Loucy (cell line): ENCODE data around the gene LILRA1.

ENCODE experiments used
- H2AFZ ChIP-seq: fragments of 200-600 bp; sonication (generic); 2 replicates; pipeline ENCODE4 v1.6.0; 2016; ENCODE audit warnings: antibody characterized with exemption, mild to moderate bottlenecking, low read length, moderate library complexity
- H3F3A ChIP-seq: fragments of 200-600 bp; 2 replicates; pipeline ENCODE4 v1.6.0; 2016; ENCODE audit warnings: antibody characterized with exemption, low read depth, mild to moderate bottlenecking
- H3K27me3 ChIP-seq: fragments of 200-600 bp; sonication (generic); 2 replicates; pipeline ENCODE4 v1.6.1; 2014; ENCODE audit warnings: low read length, mild to moderate bottlenecking; ENCODE audit not compliant: insufficient read depth, poor library complexity, severe bottlenecking
- H3K36me3 ChIP-seq: fragments of 200-600 bp; sonication (generic); 2 replicates; pipeline ENCODE4 v1.6.1; 2016; ENCODE audit warnings: low read length; ENCODE audit not compliant: insufficient read depth
- H3K4me1 ChIP-seq: fragments of 200-600 bp; sonication (generic); 2 replicates; pipeline ENCODE4 v1.5.1; 2014; ENCODE audit warnings: low read length, mild to moderate bottlenecking; ENCODE audit not compliant: insufficient read depth, poor library complexity, severe bottlenecking
- H3K4me2 ChIP-seq: fragments of 200-600 bp; sonication (generic); 2 replicates; pipeline ENCODE4 v1.6.0; 2014; ENCODE audit warnings: antibody characterized with exemption, low read length, low read depth, mild to moderate bottlenecking; ENCODE audit not compliant: poor library complexity, severe bottlenecking
- H3K4me3 ChIP-seq: fragments of 200-600 bp; sonication (generic); 2 replicates; pipeline ENCODE4 v1.5.1; 2014; ENCODE audit warnings: low read length, mild to moderate bottlenecking, mixed read lengths; ENCODE audit not compliant: poor library complexity, severe bottlenecking
- H3K79me2 ChIP-seq: fragments of 200-600 bp; sonication (generic); 2 replicates; pipeline ENCODE4 v1.6.1; 2014; ENCODE audit warnings: low read length; ENCODE audit not compliant: insufficient read depth
- H3K9ac ChIP-seq: fragments of 200-600 bp; sonication (generic); 2 replicates; pipeline ENCODE4 v1.6.0; 2014; ENCODE audit warnings: mild to moderate bottlenecking, low read depth, low read length, moderate library complexity; ENCODE audit not compliant: poor library complexity, severe bottlenecking
- H3K9me2 ChIP-seq: fragments of 200-600 bp; sonication (generic); replicated peaks from 2 replicates; pipeline ENCODE4 v1.6.1; 2016; ENCODE audit warnings: low read depth, low read length, mixed read lengths
- H3K9me3 ChIP-seq: fragments of 200-600 bp; sonication (generic); 2 replicates; pipeline ENCODE4 v1.6.1; 2014; ENCODE audit warnings: mild to moderate bottlenecking, antibody characterized with exemption, low read length, low read depth; ENCODE audit not compliant: insufficient read depth
- H4K20me1 ChIP-seq: fragments of 200-600 bp; sonication (generic); 2 replicates; pipeline ENCODE4 v1.6.0; 2014; ENCODE audit warnings: antibody characterized with exemption, low read length, mild to moderate bottlenecking; ENCODE audit not compliant: insufficient read depth, poor library complexity, severe bottlenecking
- CTCF ChIP-seq: fragments of 200-600 bp; sonication (generic); conservative IDR thresholded peaks from 2 replicates; pipeline ENCODE4 v1.5.1; 2014; ENCODE audit warnings: mild to moderate bottlenecking, antibody characterized with exemption, low read length
- EZH2phosphoT487 ChIP-seq: fragments of 200-600 bp; IDR thresholded peaks from 2 replicates; pipeline ENCODE4 v1.6.1; 2018; ENCODE audit warnings: antibody characterized with exemption, mild to moderate bottlenecking, moderate library complexity, borderline replicate concordance

Gene LILRA1

GRCh38 chr19:54607785-54608150 is 14.3 kb downstream of the LILRA1 start:
- H3K4me2 ChIP-seq, result no peak overlapping the region
- no peaks in the 10 kb centered on the region for H3K9me2 ChIP-seq
- TF ChIP-seq CTCF, result no peak
- no peak overlapping the region for H3K9ac ChIP-seq
- no peaks in the 10 kb centered on the region for H3K27me3 ChIP-seq
- no peak overlapping the region for H2AFZ ChIP-seq
- no peaks in the 10 kb centered on the region for H3K4me1 ChIP-seq
- H3F3A ChIP-seq, result no peaks in the 10 kb centered on the region
- no peak overlapping the region for H3K4me3 ChIP-seq
- H4K20me1 ChIP-seq, result no peaks in the 10 kb centered on the region
- no peaks in the 10 kb centered on the region for H3K36me3 ChIP-seq
- no peaks in the 10 kb centered on the region for H3K9me3 ChIP-seq
- no peaks in the 10 kb centered on the region for H3K79me2 ChIP-seq

GRCh38 chr19:54608205-54608604 is 14.8 kb downstream of the LILRA1 start:
- H3K4me2 ChIP-seq, result no peak overlapping the region
- H3K4me1 ChIP-seq, result no peaks in the 10 kb centered on the region
- H2AFZ ChIP-seq, result no peak overlapping the region
- no peaks in the 10 kb centered on the region for H3K9me3 ChIP-seq
- H4K20me1 ChIP-seq, result no peaks in the 10 kb centered on the region
- H3K36me3 ChIP-seq, result no peaks in the 10 kb centered on the region
- no peaks in the 10 kb centered on the region for H3K9me2 ChIP-seq
- H3K27me3 ChIP-seq, result no peaks in the 10 kb centered on the region
- no peaks in the 10 kb centered on the region for H3K79me2 ChIP-seq
- H3F3A ChIP-seq, result no peaks in the 10 kb centered on the region
- TF ChIP-seq EZH2phosphoT487, result no peak
- TF ChIP-seq CTCF, result no peak
- H3K4me3 ChIP-seq, result no peak overlapping the region
- H3K9ac ChIP-seq, result no peak overlapping the region

- no peak overlapping the region for H3K4me2 ChIP-seq
- no peak overlapping the region for H2AFZ ChIP-seq
- no peaks in the 10 kb centered on the region for H3K36me3 ChIP-seq
- no peaks in the 10 kb centered on the region for H3K79me2 ChIP-seq
- H3F3A ChIP-seq, result no peaks in the 10 kb centered on the region
- no peak for TF ChIP-seq CTCF
- TF ChIP-seq EZH2phosphoT487, result no peak
- H3K4me1 ChIP-seq, result no peaks in the 10 kb centered on the region
- H3K4me3 ChIP-seq, result no peak overlapping the region
- H3K27me3 ChIP-seq, result no peaks in the 10 kb centered on the region
- no peak overlapping the region for H3K9ac ChIP-seq
- H4K20me1 ChIP-seq, result no peaks in the 10 kb centered on the region
- no peaks in the 10 kb centered on the region for H3K9me3 ChIP-seq
- H3K9me2 ChIP-seq, result no peaks in the 10 kb centered on the region
Measured at GRCh38 chr19:54608792-54609191, 15.4 kb downstream of the LILRA1 start.
